ENCODE data around the gene C19orf18.
A peak's percentile ranks its signal among the peaks of the same experiment; 100 is the strongest.
"Not testable (repeated sequence)": the region's sequence is repeated elsewhere in the genome, so short reads cannot be mapped to it uniquely, and the experiment has no call there.

The C19orf18 gene

GRCh38 chr19:57974434-57974833, at the start of gene C19orf18:
Gene C19orf18 (minus strand): TSS chr19:57974534. CDS start chr19:57974432, 102 bp downstream.
- no peak for DNase-seq (ENCODE audit: low read depth)

DNA sequence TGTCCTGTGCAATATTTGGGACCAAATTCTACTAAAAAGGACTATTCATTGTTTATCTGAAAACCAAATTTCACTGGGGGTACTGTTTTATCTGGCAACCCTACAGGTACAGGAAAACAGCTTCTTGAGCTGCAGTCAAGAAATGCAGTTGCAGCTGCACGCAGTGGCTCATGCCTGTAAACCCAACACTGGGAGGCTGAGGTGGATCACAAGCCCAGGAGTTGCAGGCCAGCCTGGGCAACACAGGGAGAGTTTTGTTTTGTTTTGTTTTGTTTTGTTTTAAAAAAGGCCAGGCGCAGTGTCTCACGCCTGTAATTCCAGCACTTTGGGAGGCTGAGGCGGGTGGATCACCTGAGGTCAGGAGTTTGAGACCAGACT, 47.9 kb upstream of the C19orf18 start:
- no peak for DNase-seq (ENCODE audit: low read depth)

DNA sequence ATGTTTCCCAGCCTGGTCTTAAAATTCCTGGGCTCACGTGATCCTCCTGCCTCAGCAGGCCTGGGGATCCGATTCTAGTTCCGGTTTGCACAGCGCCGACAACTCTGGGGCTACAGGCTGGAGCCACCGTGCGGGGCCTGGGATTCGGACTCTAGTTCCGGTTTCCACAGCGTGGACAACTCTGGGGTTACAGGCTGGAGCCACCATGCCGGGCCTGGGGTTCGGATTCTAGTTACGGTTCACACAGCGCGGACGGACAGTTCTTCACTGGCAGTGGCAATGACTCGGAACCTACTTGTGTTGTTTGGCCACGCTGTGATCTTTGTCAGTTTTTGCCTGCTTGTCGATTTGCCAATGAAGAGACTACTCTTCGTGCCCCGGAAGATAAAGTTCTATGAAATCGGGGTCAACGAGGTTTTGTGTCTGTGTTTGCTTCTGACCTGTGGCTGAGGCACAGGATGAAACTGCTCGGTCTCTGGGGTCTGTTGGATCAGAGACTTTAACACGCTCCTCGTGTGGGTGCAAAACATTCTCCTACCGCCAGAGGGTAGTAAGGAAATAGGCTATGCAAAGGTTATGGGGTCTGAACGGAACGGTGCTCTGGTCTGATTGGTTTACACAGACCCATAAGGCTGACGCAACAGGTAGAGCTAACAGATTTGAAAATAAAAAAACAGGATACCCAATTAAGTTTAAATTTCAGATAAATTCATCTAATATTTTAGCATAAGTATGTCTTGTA, 47.4 kb upstream of the C19orf18 start:
- DNase-seq (ENCODE audit: low read depth) = no peak

DNA sequence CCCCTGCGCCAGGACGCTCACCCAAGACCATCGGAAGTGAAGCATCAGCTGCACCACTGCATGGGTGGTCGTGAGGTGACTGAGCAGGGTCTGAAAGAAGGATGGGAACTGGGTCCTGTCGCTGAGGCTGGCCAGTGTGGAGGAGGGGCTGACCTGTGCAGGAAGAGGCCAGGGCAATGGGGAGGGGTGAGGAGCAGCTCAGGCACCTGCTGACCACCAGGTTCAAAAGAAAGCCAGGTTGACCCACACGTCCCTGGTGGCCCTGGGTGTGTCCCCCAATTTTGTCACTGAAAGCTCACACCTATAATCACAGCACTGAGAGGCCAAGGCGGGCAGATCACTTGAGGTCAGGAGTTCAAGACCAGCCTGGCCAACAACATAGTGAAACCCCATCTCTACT, 45.8 kb upstream of the C19orf18 start:
- DNase-seq (ENCODE audit: low read depth) = no peak

- DNase-seq (ENCODE audit: low read depth) = no peak
Observed at GRCh38 chr19:58014141-58014540, 39.8 kb upstream of the C19orf18 start.

DNA sequence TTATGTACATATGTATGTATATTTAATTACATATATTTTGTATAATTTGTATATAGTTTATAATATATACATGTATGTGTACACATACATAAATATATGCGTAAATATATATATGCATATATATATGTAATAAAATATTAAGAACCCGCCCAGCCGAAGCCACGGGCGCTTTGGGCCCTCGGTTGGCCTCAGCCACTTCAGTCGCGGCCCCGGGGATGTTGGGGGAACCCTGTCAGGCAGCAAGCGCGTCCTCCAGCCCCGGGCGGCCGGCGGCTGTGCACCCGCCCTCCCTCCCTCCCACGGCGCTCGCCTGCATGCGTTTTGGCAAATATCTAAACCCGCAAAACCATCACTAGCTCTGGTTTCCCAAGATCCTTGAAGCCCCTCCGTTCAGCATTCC, 36.2 kb upstream of the C19orf18 start:
- no peak for DNase-seq (ENCODE audit: low read depth)

- DNase-seq (ENCODE audit: low read depth) = peak; percentile 49
Observed at GRCh38 chr19:58009666-58010301, 35.5 kb upstream of the C19orf18 start.

GRCh38 chr19:58009301-58009665, 34.9 kb upstream of the C19orf18 start:
- DNase-seq (ENCODE audit: low read depth) = no peak

GRCh38 chr19:58008877-58009276, 34.5 kb upstream of the C19orf18 start:
- not testable (repeated sequence) for DNase-seq (ENCODE audit: low read depth)

DNA sequence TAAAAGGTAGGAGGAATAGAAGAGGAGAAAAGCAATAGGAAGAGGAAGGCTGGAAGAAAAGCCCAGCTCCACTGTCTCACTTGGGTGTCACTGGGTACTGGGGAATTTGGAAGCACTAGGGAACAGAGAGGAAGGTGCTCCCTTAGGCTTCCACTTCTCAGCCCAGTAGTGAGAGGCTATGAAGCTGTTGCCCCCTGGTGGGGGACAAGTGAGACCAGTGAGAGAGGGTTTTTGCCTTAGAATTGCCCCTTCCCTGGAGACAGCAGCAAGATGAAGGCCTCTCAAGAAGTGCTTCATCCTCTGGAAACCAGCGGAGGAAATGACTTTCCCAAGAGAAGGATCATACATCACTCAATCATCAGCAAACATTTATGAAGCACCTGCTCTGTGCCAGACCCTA, 33.0 kb upstream of the C19orf18 start:
- no peak for DNase-seq (ENCODE audit: low read depth)

DNA sequence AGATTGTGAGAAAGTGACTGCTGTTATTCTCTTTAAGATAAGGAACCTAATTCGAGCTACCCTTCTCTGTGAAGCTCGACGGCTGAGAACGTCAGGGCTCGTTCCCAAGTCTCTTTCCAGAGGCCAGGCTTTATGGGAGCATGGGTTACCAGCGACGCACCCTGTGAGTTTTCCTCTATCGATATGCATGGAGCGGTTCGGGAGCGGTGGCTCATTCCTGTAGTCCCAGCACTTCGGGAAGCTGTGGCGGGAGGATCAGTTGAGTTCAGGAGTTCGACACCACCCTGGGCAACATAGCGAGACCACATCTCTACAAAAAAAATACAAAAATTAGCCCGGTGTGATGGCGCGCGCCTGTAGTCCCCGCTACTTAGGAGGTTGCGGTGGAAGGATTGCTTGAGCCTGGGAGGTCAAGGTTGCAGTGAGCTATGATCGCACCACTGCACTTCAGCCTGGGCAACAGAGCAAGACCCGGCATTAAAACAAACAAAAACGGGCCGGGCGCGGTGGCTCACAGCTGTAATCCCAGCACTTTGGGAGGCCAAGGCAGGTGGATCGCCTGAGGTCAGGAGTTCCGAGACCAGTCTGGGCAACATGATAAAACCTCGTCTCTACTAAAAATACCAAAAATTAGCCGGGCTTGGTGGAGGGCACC, 29.0 kb upstream of the C19orf18 start:
- DNase-seq (ENCODE audit: low read depth) = no peak

DNA sequence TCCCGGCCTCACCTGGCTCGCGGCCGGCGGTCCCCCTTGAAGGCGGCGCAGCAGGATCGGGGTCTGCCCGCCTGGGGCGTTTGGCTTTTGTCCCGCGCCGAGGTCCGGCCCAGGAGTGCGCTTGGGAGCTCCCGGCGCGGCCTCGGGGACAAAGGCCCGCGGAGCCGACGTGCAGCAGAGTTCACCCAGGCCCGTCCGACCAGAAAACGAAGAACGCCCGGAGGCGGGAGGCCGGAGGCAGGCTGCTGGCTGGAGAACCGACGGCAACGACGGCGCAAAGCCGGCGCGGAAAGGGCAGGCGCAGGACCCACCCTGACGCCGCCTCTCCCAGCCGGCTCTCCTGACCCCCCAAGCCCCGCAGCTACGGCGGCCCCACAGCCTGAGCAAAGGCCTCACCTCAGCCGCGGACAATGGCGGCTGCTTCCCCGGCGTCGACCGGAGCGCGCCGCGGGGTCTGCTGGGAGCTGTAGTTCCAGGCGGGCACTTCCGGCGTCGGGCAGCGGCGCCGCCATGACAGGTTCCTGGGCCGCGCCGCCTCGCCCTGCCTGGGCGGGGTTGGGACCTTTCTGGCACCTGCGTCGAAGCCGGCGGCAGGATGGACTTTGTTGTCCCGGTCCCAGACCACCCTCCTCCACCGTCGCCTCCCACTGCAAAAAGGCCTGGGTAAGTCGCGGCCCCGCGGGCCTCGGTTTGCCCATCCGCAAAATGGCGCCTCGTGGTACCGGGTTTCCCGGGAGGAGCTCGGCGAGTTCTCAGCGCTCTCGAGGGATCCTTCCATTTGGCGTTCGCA, 28.2 kb upstream of the C19orf18 start, which contains the start of gene ZNF606:
ZNF606 (minus strand) TSS at position 437 of the 790 bp plus-strand sequence. CDS start 1,501 bp downstream, outside the sequence.
- peak; percentile 66 for DNase-seq (ENCODE audit: low read depth)

GRCh38 chr19:58001895-58002369, 27.6 kb upstream of the C19orf18 start:
- DNase-seq (ENCODE audit: low read depth) = no peak

DNA sequence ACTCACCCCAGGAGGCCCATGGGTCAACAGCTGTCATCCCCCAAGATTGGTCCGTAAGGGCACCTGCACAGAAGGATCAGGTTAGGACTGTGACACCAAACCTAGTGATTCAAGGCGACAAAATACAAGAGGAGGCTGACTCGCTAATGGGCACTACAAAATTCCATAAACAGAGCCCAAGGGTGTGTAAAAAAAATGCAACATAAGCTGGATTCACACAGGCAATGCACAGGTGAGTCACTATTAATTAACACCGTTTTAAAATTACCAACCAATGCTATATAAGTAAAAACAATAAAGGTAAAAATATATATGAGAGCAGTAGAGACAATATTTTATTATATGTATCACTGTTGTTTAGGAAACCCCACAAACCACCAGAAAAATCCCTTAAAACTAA, 26.3 kb upstream of the C19orf18 start:
- no peak for DNase-seq (ENCODE audit: low read depth)

- no peak for DNase-seq (ENCODE audit: low read depth)
Observed at GRCh38 chr19:57992841-57993240, 18.5 kb upstream of the C19orf18 start.

DNA sequence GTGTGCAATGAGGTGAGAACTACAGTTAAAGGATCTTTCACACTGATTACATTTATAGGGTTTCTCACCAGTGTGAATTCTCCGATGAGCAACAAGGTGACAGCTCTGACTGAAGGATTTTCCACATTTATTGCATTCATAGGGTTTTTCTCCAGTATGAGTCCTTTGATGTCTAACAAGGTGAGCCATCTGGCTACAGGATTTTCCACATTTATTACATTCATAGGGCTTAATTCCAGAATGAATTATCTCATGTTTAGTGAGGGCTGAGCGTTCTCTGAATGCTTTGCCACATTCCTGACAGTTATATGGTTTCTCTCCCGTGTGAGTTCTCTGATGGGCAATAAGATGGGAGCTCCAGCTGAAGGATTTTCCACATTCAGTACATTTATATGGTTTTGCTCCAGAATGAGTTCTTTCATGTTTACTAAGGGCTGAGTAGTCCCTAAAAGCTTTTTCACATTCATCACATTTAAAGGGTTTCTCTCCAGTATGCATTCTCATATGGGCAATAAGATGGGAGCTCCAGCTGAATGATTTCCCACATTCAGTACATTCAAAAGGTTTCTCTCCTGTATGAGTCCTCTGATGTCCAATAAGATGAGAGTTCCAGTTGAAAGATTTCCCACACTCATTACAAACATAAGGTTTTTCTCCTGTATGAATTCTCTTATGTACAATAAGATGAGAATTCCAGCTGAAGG, 4.4 kb upstream of the C19orf18 start:
- no peak for DNase-seq (ENCODE audit: low read depth)

- DNase-seq (ENCODE audit: low read depth) = no peak
Observed at GRCh38 chr19:57964761-57965160, 9.6 kb downstream of the C19orf18 start.

- no peak for DNase-seq (ENCODE audit: low read depth)
Observed at GRCh38 chr19:57961785-57962184, 12.5 kb downstream of the C19orf18 start.

- no peak for DNase-seq (ENCODE audit: low read depth)
Observed at GRCh38 chr19:57954996-57955395, 19.3 kb downstream of the C19orf18 start.

DNA sequence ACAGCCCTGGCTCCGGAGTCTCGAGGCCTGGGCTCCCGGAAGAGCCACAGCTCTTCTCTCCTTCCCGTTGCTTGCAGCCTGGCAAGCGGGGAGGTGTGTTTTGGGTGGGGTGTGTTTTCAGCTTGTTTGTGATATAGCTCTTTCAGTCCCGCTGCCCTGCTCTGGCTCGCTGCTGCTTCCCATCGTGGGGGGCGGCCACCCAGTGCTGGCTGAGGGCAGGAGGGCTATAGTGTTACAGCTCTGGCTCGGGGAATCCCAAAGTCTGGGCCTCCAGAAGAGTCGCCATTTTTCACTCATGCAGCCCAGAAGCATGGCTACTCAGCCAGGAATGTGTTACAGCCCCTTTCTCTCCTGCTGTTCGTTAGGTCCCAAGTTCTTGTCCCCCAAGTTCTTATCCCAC, 24.6 kb downstream of the C19orf18 start:
- no peak for DNase-seq (ENCODE audit: low read depth)

- DNase-seq (ENCODE audit: low read depth) = no peak
Observed at GRCh38 chr19:57949296-57949695, 25.0 kb downstream of the C19orf18 start.
